Left ventricle myocardium superior (tissue), 1 donor: ENCODE measurements around the gene IL6. TPM values are rescaled to one million over a fixed set of nuclear protein-coding genes. Genes with fewer than 3 reads are reported as not detected.
"Not testable (repeated sequence)": the region's sequence is repeated elsewhere in the genome, so short reads cannot be mapped to it uniquely, and the experiment has no call there.

Source experiments
- ATAC-seq: fragments of 200-7000 bp; cut with Tn5 transposase; one replicate; pipeline ENCODE4 v1.9.1; 2020; ENCODE audit warnings: mild to moderate bottlenecking, moderate library complexity
- DNase-seq: peaks from one replicate; pipeline ENCODE4 v3.0.0-alpha.2; 2020
- intact Hi-C: fragments of 100-400 bp; cut with micrococcal nuclease; formaldehyde crosslinking; loops from one replicate; pipeline ENCODE4 v1.11.0; 2022
- total RNA-seq: library from RNA; stranded (reverse); fragmentation: NEBNext Ultra II Directional; extraction: Animal tissue kit (Norgen Biotek cat#: 25700); gene quantifications from one replicate; pipeline ENCODE4 v1.2.1, GENCODE V29; 2021
- donor health status: DM: no; HTN: yes; CAD: no; lungs with severe emphysema.

IL6 gene
- total RNA-seq, 1 donor from 2014 or later, result 1.2 TPM

DNA sequence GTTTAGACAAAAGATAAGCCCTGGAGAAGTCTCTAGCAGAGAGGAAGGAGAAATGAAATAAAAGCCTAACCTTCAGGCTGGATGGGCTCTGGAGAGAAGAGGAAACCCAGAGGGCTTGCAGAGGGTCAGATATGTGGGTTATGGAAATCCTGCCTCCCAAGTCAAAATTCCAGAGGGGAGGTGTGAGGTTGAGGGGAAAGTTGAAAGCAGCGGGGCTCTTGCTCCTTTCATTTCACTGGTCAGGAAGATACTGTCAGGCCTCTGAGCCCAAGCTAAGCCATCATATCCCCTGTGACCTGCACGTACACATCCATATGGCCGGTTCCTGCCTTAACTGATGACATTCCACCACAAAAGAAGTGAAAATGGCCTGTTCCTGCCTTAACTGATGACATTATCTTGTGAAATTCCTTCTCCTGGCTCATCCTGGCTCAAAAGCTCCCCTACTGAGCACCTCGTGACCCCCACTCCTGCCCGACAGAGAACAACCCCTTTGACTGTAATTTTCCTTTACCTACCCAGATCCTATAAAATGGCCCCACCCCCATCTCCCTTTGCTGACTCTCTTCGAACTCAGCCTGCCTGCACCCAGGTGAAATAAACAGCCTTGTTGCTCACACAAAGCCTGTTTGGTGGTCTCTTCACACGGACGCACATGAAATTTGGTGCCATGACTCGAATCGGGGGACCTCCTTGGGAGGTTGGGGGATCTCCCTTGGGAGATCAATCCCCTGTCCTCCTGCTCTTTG is 23.7 kb upstream of the IL6 start:
- DNase-seq, ATAC-seq, intact Hi-C loops: not testable (repeated sequence)

- DNase-seq, ATAC-seq, intact Hi-C loops: not testable (repeated sequence)
These were observed 22.9 kb upstream of the IL6 start for GRCh38 chr7:22703978-22704610.

GRCh38 chr7:22704722-22705121 is 22.3 kb upstream of the IL6 start:
- DNase-seq, ATAC-seq, intact Hi-C loops: not testable (repeated sequence)

- DNase-seq, intact Hi-C loops, ATAC-seq: not testable (repeated sequence)
These were observed 21.1 kb upstream of the IL6 start for GRCh38 chr7:22705874-22706273.

DNA sequence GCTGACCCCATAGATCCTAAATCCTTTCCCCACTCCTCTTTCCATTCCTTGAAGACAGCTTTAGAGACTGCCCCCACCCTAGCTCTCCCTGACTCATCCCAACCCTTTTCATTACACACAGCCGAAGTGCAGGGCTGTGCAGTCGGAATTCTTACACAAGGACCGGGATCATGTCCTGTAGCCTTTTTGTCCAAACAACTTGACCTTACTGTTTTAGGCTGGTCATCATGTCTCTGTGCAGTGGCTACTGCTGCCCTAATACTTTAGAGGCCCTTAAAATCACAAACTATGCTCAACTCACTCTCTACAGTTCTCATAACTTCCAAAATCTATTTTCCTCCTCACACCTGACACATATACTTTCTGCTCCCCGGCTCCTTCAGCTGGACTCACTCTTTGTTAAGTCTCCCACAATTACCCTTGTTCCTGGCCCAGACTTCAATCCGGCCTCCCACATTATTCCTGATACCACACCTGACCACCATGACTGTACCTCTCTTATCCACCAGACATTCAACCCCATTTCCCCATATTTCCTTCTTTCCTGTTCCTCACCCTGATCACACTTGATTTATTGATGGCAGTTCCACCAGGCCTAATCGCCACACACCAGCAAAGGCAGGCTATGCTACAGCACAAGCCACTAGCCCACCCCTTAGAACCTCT is 19.8 kb upstream of the IL6 start:
- intact Hi-C loops, DNase-seq, ATAC-seq: not testable (repeated sequence)

DNA sequence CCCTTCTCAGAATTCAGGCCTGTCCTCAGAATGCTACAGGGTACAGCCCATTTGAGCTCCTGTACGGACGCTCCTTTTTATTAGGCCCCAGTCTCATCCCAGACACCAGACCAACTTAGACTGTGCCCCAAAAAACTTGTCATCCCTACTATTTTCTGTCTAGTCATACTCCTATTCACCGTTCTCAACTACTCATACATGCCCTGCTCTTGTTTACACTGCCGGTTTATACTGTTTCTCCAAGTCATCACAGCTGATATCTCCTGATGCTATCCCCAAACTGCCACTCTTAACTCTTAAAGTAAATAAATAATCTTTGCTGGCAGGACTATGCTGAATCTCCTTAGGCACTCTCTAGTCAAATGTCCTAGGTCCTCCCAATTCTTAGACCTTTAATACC is 18.8 kb upstream of the IL6 start:
- DNase-seq, intact Hi-C loops, ATAC-seq: not testable (repeated sequence)

- ATAC-seq, DNase-seq, intact Hi-C loops: not testable (repeated sequence)
These were observed 18.3 kb upstream of the IL6 start for GRCh38 chr7:22708677-22709061.

DNA sequence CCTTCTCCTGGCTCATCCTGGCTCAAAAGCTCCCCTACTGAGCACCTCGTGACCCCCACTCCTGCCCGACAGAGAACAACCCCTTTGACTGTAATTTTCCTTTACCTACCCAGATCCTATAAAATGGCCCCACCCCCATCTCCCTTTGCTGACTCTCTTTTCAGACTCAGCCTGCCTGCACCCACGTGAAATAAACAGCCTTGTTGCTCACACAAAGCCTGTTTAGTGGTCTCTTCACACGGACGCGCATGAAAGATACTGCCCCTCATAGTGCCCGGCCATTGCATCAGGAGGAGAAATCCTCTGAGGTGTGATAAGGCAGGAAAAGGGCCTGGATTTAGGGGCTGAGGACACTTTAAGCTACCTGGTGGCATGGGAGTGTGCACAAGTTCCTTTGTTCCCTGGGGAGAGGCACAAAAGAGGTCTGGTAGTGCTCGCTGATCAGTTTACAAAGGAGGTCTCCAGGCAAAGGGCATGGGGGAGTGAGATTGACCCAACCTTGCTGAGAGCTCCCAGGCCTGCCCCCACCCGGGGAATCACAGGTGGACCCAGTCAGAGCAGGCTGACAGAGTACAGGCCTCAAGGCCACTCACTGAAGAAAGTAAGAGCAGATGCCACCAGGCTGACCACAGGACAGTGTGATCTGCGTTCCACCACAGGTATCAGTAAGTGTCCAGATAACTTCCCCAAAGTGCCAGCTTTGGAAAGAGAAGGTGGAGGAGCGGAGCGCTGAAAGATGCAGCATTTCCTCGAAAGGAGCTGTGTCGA is 17.8 kb upstream of the IL6 start:
- ATAC-seq, intact Hi-C loops, DNase-seq: not testable (repeated sequence)

DNA sequence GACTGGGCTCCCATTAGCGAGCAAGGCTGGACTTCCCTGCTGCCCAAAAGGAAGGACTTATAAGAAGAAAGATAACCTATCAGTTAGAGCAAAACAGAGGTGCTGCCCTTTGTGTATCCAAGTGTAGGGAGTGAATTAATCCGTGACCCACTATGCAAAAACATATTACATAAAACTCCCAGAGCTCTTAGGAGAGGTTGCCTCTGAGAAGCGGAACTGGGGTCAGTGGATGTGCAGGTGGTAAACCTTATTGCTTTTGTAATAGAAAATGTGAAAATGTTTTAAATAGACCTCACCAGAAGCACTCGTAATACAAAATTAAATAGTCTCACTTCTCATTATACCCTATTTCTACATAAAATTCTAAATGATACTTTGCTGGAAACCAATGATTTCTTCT is 17.1 kb upstream of the IL6 start:
- no peak for ATAC-seq
- intact Hi-C loops, result no loop called here
- no peak for DNase-seq

- no peak for ATAC-seq
- DNase-seq, result no peak
- intact Hi-C loops, result no loop called here
These were observed 14.0 kb upstream of the IL6 start for GRCh38 chr7:22712999-22713398.

- DNase-seq (no peak), ATAC-seq (no peak)
- intact Hi-C loops, result no loop called here
These were observed 13.5 kb upstream of the IL6 start for GRCh38 chr7:22713463-22713862.

- DNase-seq (no peak), ATAC-seq (no peak)
- intact Hi-C loops, result no loop called here
These were observed 11.0 kb upstream of the IL6 start for GRCh38 chr7:22715969-22716368.

GRCh38 chr7:22717760-22718159 is 9.2 kb upstream of the IL6 start:
- intact Hi-C loops, result no loop called here
- DNase-seq, result no peak
- ATAC-seq, result no peak

DNA sequence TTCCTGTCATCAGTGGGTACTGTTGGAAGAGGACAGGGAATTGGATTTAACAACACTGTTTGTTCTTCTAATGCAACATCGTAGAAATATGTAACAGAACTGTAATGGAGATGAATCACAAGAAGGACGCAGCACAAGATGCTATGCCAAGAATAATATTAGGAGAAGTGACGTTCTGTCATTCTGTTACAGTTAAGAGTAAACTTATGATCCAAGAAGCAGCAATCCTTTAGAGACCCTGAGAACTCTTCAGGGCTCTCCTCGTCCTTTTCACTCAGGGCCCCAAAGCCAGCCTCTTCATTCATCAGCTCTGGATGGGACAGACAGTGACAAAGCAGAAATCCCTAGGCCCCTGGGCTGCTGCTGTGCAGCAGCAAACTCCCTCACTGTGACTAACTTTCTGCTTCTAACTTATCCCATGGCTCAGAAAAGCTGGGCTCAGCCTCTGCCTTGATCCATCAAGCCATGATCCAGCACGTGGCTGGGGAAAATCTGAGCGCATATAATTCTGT is 8.7 kb upstream of the IL6 start:
- ATAC-seq, result peak; percentile 75
- DNase-seq, result no peak
- intact Hi-C loops, result no loop called here

DNA sequence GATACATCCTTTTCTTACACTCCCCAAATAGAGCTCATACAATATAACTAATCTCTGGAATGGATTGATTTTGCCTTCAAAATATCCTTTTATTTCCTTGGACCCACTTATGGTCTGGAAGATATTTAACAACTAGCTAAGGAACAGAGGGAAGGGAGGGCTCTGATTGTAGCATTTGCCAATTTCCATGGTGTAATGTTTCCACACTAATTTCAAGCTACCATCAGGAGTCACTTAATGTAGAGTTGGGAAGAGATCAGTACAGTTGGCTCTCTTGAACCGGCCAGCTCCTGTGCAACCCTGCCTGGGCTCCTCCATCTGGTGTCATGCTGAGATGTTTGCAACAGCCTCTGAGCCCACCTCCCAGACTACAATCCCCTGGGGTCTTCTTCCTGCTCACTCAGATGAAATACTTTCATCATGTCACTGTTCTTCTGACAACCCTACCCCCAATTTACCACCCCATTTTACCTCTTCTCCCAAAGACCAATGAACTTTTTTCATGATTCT is 8.0 kb upstream of the IL6 start:
- intact Hi-C loops, result no loop called here
- DNase-seq, result no peak
- ATAC-seq, result peak; percentile 27

- no peak for DNase-seq
- intact Hi-C loops, result no loop called here
- no peak for ATAC-seq
These were observed 5.9 kb upstream of the IL6 start for GRCh38 chr7:22720791-22721786.

DNA sequence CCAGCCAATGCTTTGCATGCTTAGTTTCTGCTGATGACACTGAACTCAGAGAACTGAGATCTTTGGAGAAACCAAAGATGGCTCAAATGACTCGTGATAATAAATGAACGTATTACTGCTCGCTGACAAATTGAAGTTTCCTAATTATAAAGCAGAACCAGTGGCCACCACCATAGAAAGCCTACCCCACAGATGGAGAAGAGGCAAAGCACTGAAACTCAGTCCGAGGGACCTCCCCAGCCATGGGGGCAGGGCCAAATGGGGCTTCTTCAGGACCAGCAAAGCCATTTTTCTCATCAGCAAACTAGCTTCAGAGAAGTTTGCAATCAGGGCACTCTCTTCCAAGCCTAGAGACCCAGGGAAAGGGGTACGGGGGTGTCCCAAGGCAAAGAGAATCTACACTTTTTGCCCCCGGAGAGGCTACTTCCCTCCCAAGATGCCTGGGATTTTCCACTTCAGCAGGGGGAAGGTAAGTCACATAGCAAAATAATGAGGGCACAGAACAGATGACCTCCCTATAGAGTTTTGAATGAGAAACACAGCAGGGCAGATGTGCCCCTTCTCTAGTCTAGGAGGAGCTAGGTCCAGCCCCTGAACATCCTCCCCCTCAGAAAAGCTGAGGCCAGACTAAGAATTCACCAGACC is 4.3 kb upstream of the IL6 start:
- DNase-seq, result no peak
- intact Hi-C loops, result no loop called here
- no peak for ATAC-seq
